H1 (cell line): ENCODE results near the gene WDR4. TPM values are rescaled to one million over a fixed set of nuclear protein-coding genes. Genes with fewer than 3 reads are reported as not detected.

Source experiments
- CHD7 ChIP-seq: fragments of 300-600 bp; sonication (generic); IDR thresholded peaks from 2 replicates; pipeline ENCODE4 v1.7.1; 2012; ENCODE audit warnings: low read length, moderate library complexity, mild to moderate bottlenecking, inconsistent platforms; ENCODE audit not compliant: insufficient replicate concordance
- RNF2 ChIP-seq: fragments of 200-900, 300-1000 bp; sonication (generic); IDR thresholded peaks from 2 replicates; pipeline ENCODE4 v1.7.1; 2016; ENCODE audit warnings: borderline replicate concordance, low read depth, mild to moderate bottlenecking, antibody characterized with exemption, low read length; ENCODE audit not compliant: poor library complexity, severe bottlenecking; ENCODE audit errors: missing control alignments
- SP4 ChIP-seq: IDR thresholded peaks from 2 replicates; pipeline ENCODE4 v1.6.1; 2012; ENCODE audit warnings: low read length, inconsistent platforms
- TCF12 ChIP-seq: IDR thresholded peaks from 2 replicates; pipeline ENCODE4 v1.6.1; 2011; ENCODE audit warnings: low read depth, mild to moderate bottlenecking, low read length
- polyA plus RNA-seq, 7 experiments: library from polyadenylated mRNA; depleted of rRNA in 3 of 7; stranded (reverse) in 5 of 7; unstranded in 2 of 7; fragments of >200 nt in 5 of 7; fragments of 200-250 nt in 2 of 7; gene quantifications; 1 replicate in 5 of 7; 2 replicates in 1 of 7; 4 replicates in 1 of 7; pipeline versions ENCODE4 v1.2.1 to v1.2.3, GENCODE V29; 2011 to 2013; ENCODE audit warnings: missing spikeins in 2 of 7, mixed read lengths in 2 of 7
- total RNA-seq: library from RNA; stranded (reverse); fragmentation: NEBNext Ultra II Directional; extraction: Animal tissue kit (Norgen Biotek cat#: 25700); gene quantifications from 2 replicates; pipeline ENCODE4 v1.2.1, GENCODE V29; 2021

Gene WDR4
- total and polyA plus RNA-seq, 2 of the 8 experiments (the other 6 are each of a cell fraction or from before 2014, with no cell fraction given) = 28.9 to 47.8 TPM

GRCh38 chr21:42883921-42884320 is 4.6 kb upstream of the WDR4 start (continued):
- no peak for TF ChIP-seq CHD7
- no peak for TF ChIP-seq SP4
- TF ChIP-seq RNF2 = no peak
- no peak for TF ChIP-seq TCF12
